ENCODE data around the gene FREM2. TPM values are rescaled to one million over a fixed set of nuclear protein-coding genes. Genes with fewer than 3 reads are reported as not detected.

FREM2 gene
- total RNA-seq, 1 experiment from 2014 or later, result 0.05 TPM

DNA sequence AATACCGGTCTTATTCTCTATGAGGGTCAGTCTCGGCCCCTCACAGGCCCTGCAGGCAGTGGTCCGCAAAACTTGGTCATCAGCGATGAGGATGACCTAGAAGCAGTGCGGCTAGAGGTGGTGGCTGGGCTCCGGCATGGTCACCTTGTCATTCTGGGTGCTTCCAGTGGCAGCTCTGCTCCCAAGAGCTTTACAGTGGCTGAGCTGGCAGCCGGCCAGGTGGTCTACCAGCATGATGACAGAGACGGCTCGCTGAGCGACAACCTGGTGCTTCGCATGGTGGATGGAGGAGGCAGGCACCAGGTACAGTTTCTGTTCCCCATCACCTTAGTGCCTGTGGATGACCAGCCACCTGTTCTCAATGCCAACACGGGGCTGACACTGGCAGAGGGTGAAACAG, 1.8 kb downstream of the FREM2 start:
- ChIA-PET RAD21 (ENCODE audit: low non-redundant PET in 1 of 2, low total read pairs in 2 of 2, uncharacterized antibody in 2 of 2, unreplicated experiment in 2 of 2) (no interaction called here), CTCF (no interaction called here), POLR2A (no interaction called here)
- no TSS peak for BruUV-seq (replicated peaks)
- Histone ChIP-seq H2AFZ (ENCODE audit: low read depth, low read length, poor library complexity, severe bottlenecking) (no peak overlapping the region), H3K79me2 (ENCODE audit: insufficient read depth, low read length) (no peaks in the 10 kb centered on the region), H3K9me3 (ENCODE audit: control insufficient read depth in 1 of 2, insufficient read depth in 1 of 2, low read depth in 1 of 2, low read length in 2 of 2) (peaks cover 4 to 20% of the 10 kb centered on the region in 2 experiments; a peak in 1 of 4 replicates), H3K4me1 (ENCODE audit: control insufficient read depth in 1 of 2, insufficient read depth in 2 of 2, low read length in 2 of 2) (no peaks in the 10 kb centered on the region), H3K4me3 (replicated peaks in 1 of 2; ENCODE audit: low read depth in 1 of 2, low read length in 2 of 2) (no peak overlapping the region), H3K9ac (ENCODE audit: low read length) (no peak overlapping the region), H4K20me1 (ENCODE audit: insufficient read depth) (no peaks in the 10 kb centered on the region), H3K4me2 (ENCODE audit: low read length) (no peak overlapping the region), H3K27ac (ENCODE audit: low read depth, low read length) (no peak overlapping the region), H3K9me2 (ENCODE audit: insufficient read depth) (no peaks in the 10 kb centered on the region), H3K36me3 (ENCODE audit: control insufficient read depth in 1 of 2, insufficient read depth in 2 of 2, low read length in 2 of 2) (no peaks in the 10 kb centered on the region), H3K27me3 (ENCODE audit: insufficient read depth, low read length) (no peaks in the 10 kb centered on the region)
- TF ChIP-seq YY1 (IDR thresholded peaks at IDR 0.05; ENCODE audit: extremely low read depth, insufficient replicate concordance, low read depth, low read length) (no peak), ZNF274 (IDR thresholded peaks at IDR 0.05; ENCODE audit: low read depth, low read length) (no peak), POLR2AphosphoS5 (IDR thresholded peaks at IDR 0.05; ENCODE audit: low read depth, low read length) (no peak), SIN3A (IDR thresholded peaks at IDR 0.05; ENCODE audit: low read depth) (no peak), ELF1 (IDR thresholded peaks at IDR 0.05; ENCODE audit: borderline replicate concordance, low read depth) (no peak), JUND (IDR thresholded peaks at IDR 0.05) (no peak), FOSL1 (IDR thresholded peaks at IDR 0.05; ENCODE audit: low read depth) (no peak), EZH2 (IDR thresholded peaks at IDR 0.05) (no peak), SP1 (IDR thresholded peaks at IDR 0.05; ENCODE audit: low read depth) (no peak), ZFX (IDR thresholded peaks at IDR 0.05) (no peak), TCF7L2 (IDR thresholded peaks at IDR 0.05; ENCODE audit: borderline replicate concordance, extremely low read depth, insufficient read depth, insufficient read length) (no peak)
- TF ChIP-seq, protein P1, sequence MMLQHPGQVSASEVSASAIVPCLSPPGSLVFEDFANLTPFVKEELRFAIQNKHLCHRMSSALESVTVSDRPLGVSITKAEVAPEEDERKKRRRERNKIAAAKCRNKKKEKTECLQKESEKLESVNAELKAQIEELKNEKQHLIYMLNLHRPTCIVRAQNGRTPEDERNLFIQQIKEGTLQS (IDR thresholded peaks at IDR 0.05), result no peak
- TF ChIP-seq, protein P2, sequence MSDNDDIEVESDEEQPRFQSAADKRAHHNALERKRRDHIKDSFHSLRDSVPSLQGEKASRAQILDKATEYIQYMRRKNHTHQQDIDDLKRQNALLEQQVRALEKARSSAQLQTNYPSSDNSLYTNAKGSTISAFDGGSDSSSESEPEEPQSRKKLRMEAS (IDR thresholded peaks at IDR 0.05), result no peak
- TF ChIP-seq, protein P3, sequence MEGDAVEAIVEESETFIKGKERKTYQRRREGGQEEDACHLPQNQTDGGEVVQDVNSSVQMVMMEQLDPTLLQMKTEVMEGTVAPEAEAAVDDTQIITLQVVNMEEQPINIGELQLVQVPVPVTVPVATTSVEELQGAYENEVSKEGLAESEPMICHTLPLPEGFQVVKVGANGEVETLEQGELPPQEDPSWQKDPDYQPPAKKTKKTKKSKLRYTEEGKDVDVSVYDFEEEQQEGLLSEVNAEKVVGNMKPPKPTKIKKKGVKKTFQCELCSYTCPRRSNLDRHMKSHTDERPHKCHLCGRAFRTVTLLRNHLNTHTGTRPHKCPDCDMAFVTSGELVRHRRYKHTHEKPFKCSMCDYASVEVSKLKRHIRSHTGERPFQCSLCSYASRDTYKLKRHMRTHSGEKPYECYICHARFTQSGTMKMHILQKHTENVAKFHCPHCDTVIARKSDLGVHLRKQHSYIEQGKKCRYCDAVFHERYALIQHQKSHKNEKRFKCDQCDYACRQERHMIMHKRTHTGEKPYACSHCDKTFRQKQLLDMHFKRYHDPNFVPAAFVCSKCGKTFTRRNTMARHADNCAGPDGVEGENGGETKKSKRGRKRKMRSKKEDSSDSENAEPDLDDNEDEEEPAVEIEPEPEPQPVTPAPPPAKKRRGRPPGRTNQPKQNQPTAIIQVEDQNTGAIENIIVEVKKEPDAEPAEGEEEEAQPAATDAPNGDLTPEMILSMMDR (IDR thresholded peaks at IDR 0.05 in 2 of 3, conservative IDR thresholded peaks at IDR 0.05 in 1 of 3; ENCODE audit: borderline replicate concordance in 1 of 3, insufficient read depth in 1 of 3, low read depth in 2 of 3, low read length in 2 of 3), result no peak
- TF ChIP-seq, protein P4, sequence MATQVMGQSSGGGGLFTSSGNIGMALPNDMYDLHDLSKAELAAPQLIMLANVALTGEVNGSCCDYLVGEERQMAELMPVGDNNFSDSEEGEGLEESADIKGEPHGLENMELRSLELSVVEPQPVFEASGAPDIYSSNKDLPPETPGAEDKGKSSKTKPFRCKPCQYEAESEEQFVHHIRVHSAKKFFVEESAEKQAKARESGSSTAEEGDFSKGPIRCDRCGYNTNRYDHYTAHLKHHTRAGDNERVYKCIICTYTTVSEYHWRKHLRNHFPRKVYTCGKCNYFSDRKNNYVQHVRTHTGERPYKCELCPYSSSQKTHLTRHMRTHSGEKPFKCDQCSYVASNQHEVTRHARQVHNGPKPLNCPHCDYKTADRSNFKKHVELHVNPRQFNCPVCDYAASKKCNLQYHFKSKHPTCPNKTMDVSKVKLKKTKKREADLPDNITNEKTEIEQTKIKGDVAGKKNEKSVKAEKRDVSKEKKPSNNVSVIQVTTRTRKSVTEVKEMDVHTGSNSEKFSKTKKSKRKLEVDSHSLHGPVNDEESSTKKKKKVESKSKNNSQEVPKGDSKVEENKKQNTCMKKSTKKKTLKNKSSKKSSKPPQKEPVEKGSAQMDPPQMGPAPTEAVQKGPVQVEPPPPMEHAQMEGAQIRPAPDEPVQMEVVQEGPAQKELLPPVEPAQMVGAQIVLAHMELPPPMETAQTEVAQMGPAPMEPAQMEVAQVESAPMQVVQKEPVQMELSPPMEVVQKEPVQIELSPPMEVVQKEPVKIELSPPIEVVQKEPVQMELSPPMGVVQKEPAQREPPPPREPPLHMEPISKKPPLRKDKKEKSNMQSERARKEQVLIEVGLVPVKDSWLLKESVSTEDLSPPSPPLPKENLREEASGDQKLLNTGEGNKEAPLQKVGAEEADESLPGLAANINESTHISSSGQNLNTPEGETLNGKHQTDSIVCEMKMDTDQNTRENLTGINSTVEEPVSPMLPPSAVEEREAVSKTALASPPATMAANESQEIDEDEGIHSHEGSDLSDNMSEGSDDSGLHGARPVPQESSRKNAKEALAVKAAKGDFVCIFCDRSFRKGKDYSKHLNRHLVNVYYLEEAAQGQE (IDR thresholded peaks at IDR 0.05; ENCODE audit: low read depth), result no peak
- TF ChIP-seq, protein P5, sequence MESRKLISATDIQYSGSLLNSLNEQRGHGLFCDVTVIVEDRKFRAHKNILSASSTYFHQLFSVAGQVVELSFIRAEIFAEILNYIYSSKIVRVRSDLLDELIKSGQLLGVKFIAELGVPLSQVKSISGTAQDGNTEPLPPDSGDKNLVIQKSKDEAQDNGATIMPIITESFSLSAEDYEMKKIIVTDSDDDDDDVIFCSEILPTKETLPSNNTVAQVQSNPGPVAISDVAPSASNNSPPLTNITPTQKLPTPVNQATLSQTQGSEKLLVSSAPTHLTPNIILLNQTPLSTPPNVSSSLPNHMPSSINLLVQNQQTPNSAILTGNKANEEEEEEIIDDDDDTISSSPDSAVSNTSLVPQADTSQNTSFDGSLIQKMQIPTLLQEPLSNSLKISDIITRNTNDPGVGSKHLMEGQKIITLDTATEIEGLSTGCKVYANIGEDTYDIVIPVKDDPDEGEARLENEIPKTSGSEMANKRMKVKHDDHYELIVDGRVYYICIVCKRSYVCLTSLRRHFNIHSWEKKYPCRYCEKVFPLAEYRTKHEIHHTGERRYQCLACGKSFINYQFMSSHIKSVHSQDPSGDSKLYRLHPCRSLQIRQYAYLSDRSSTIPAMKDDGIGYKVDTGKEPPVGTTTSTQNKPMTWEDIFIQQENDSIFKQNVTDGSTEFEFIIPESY (IDR thresholded peaks at IDR 0.05; ENCODE audit: extremely low read depth, insufficient replicate concordance, low read length), result no peak
- ATAC-seq (no peak), DNase-seq (ENCODE audit: low read depth, low spot score) (no peak)
- intact Hi-C loops (cut with micrococcal nuclease), result no loop called here

All from HCT116 (cell line).